A549 (cell line): ENCODE results near the gene DMRT2. TPM values are rescaled to one million over a fixed set of nuclear protein-coding genes. Genes with fewer than 3 reads are reported as not detected.

Experiments
- ATAC-seq, 2 experiments: fragments of 200-7000 bp in 1 of 2; fragments of >200 bp in 1 of 2; cut with Nextera tagmentation in 1 of 2; cut with Tn5 transposase in 1 of 2; 3 replicates each; pipeline versions ENCODE4 v1.8.0 to v1.9.1; 2018 to 2020; ENCODE audit warnings: mild to moderate bottlenecking in 1 of 2, moderate library complexity in 1 of 2
- CTCF ChIA-PET: fragments of 300-600 bp; sonication (Branson Sonifier 250); formaldehyde crosslinking; extraction: SDS; loops from one replicate; lab custom pipeline; 2021; ENCODE audit warnings: antibody characterized with exemption, inconsistent platforms; lab: Yijun Ruan, JAX
- POLR2A ChIA-PET: fragments of 350-600 bp; formaldehyde crosslinking; extraction: SDS; loops from one replicate; lab custom pipeline; 2021; ENCODE audit warnings: antibody characterized with exemption, inconsistent platforms; lab: Yijun Ruan, JAX
- DNase-seq, 2 experiments: peaks; one replicate each; pipeline versions ENCODE4 v3.0.0 to v3.0.0-alpha.2; 2011 to 2016; ENCODE audit warnings: low read depth in 1 of 2, low spot score in 1 of 2
- FAIRE-seq: peaks from 2 replicates; lab custom pipeline; 2011; peaks lifted over from hg19 to GRCh38; lab: Jason Lieb, UNC
- H3K27ac ChIP-seq, 2 experiments: fragments of >200 bp; sonication (Bioruptor Twin); formaldehyde crosslinking; 3 replicates each; pipeline ENCODE4 v1.5.1; 2016 to 2017
- H3K4me1 ChIP-seq: fragments of >200 bp; sonication (Bioruptor Twin); formaldehyde crosslinking; 3 replicates; pipeline ENCODE4 v1.6.1; 2016
- H3K4me2 ChIP-seq: fragments of >200 bp; sonication (Bioruptor Twin); formaldehyde crosslinking; 3 replicates; pipeline ENCODE4 v1.6.1; 2016
- H3K4me3 ChIP-seq: fragments of >200 bp; sonication (Bioruptor Twin); formaldehyde crosslinking; 3 replicates; pipeline ENCODE4 v1.5.1; 2016
- H3K9me3 ChIP-seq: fragments of >200 bp; sonication (Bioruptor Twin); formaldehyde crosslinking; 3 replicates; pipeline ENCODE4 v1.6.1; 2016
- ATOH8 ChIP-seq: fragments of 250-450 bp; sonication (Bioruptor Pico); IDR thresholded peaks from 2 replicates; pipeline ENCODE4 v1.5.0; 2020; ENCODE audit warnings: low read depth, mild to moderate bottlenecking, moderate library complexity
- BCL3 ChIP-seq: fragments of >200 bp; sonication (Bioruptor Twin); formaldehyde crosslinking; IDR thresholded peaks from 3 replicates; pipeline ENCODE4 v1.6.1; 2016
- BHLHE40 ChIP-seq: IDR thresholded peaks from 2 replicates; pipeline ENCODE4 v1.6.1; 2012; ENCODE audit warnings: low read depth, low read length, inconsistent platforms
- CBX2 ChIP-seq: fragments of 200-600 bp; sonication (generic); IDR thresholded peaks from 2 replicates; pipeline ENCODE4 v1.6.1; 2016; ENCODE audit warnings: low read depth, mild to moderate bottlenecking, borderline replicate concordance
- CBX8 ChIP-seq: fragments of 200-600 bp; sonication (generic); IDR thresholded peaks from 2 replicates; pipeline ENCODE4 v1.6.1; 2016
- CHD2 ChIP-seq: fragments of 150-350 bp; IDR thresholded peaks from 2 replicates; pipeline ENCODE4 v1.6.1; 2014; ENCODE audit warnings: low read length; ENCODE audit not compliant: partially characterized antibody
- CHD4 ChIP-seq: fragments of 200-600 bp; sonication (generic); IDR thresholded peaks from 2 replicates; pipeline ENCODE4 v1.6.1; 2016; ENCODE audit warnings: antibody characterized with exemption, mild to moderate bottlenecking, borderline replicate concordance
- EHMT2 ChIP-seq: fragments of 200-600 bp; sonication (generic); IDR thresholded peaks from 2 replicates; pipeline ENCODE4 v1.6.1; 2016; ENCODE audit warnings: antibody characterized with exemption, low read depth, mild to moderate bottlenecking, moderate library complexity
- ELK1 ChIP-seq: fragments of 150-350 bp; IDR thresholded peaks from 2 replicates; pipeline ENCODE4 v1.6.1; 2014; ENCODE audit warnings: low read depth, mild to moderate bottlenecking, low read length
- GATA3 ChIP-seq: IDR thresholded peaks from 2 replicates; pipeline ENCODE4 v1.6.1; 2012; ENCODE audit warnings: borderline replicate concordance
- HDAC2 ChIP-seq: fragments of 200-600 bp; sonication (generic); IDR thresholded peaks from 2 replicates; pipeline ENCODE4 v1.6.1; 2016
- HEYL ChIP-seq: fragments of 250-450 bp; sonication (Bioruptor Pico); IDR thresholded peaks from 2 replicates; pipeline ENCODE4 v1.8.0; 2021; ENCODE audit warnings: mild to moderate bottlenecking, moderate library complexity
- HMGXB4 ChIP-seq: fragments of 250-450 bp; sonication (Bioruptor Pico); IDR thresholded peaks from 2 replicates; pipeline ENCODE4 v1.5.0; 2021; ENCODE audit warnings: mild to moderate bottlenecking, moderate library complexity, borderline replicate concordance
- HOXA7 ChIP-seq: fragments of 250-450 bp; sonication (Bioruptor Pico); IDR thresholded peaks from 2 replicates; pipeline ENCODE4 v1.5.0; 2020; ENCODE audit warnings: mild to moderate bottlenecking, moderate library complexity
- HOXB5 ChIP-seq: fragments of 250-450 bp; sonication (Bioruptor Pico); IDR thresholded peaks from 2 replicates; pipeline ENCODE4 v1.5.0; 2020; ENCODE audit warnings: mild to moderate bottlenecking, moderate library complexity
- KDM1A ChIP-seq: fragments of 200-600 bp; sonication (generic); IDR thresholded peaks from 2 replicates; pipeline ENCODE4 v1.6.1; 2016; ENCODE audit warnings: low read depth, mild to moderate bottlenecking
- KDM5A ChIP-seq: fragments of 200-600 bp; sonication (generic); IDR thresholded peaks from 2 replicates; pipeline ENCODE4 v1.6.1; 2016; ENCODE audit warnings: antibody characterized with exemption, mild to moderate bottlenecking
- POLR2A ChIP-seq: IDR thresholded peaks from 2 replicates; pipeline ENCODE4 v1.6.1; 2012; ENCODE audit warnings: mild to moderate bottlenecking, low read length
- RAD21 ChIP-seq, 2 experiments: fragments of >200 bp in 1 of 2; sonication (Bioruptor Twin) in 1 of 2; formaldehyde crosslinking in 1 of 2; IDR thresholded peaks in 1 of 2; conservative IDR thresholded peaks in 1 of 2; 2 replicates in 1 of 2; 3 replicates in 1 of 2; pipeline ENCODE4 v1.6.1; 2012 to 2018; ENCODE audit warnings: inconsistent platforms in 1 of 2
- RFX5 ChIP-seq: fragments of 450-650 bp; IDR thresholded peaks from 2 replicates; pipeline ENCODE4 v1.7.1; 2014; ENCODE audit warnings: antibody characterized with exemption, mild to moderate bottlenecking, moderate library complexity
- SMC3 ChIP-seq: fragments of >200 bp; sonication (Bioruptor Twin); formaldehyde crosslinking; IDR thresholded peaks from 3 replicates; pipeline ENCODE4 v1.6.1; 2018; ENCODE audit warnings: inconsistent platforms
- TP53 ChIP-seq: fragments of 250-450 bp; sonication (Bioruptor Pico); IDR thresholded peaks from 2 replicates; pipeline ENCODE4 v1.5.0; 2021; ENCODE audit warnings: mild to moderate bottlenecking, moderate library complexity
- ZSCAN20 ChIP-seq: fragments of 250-450 bp; sonication (Bioruptor Pico); IDR thresholded peaks from 2 replicates; pipeline ENCODE4 v1.8.0; 2022; ENCODE audit warnings: mild to moderate bottlenecking, moderate library complexity
- WGBS: methylation state at CpG from one replicate; pipeline ENCODE4 v1.1.6; 2017; ENCODE audit errors: missing lambda C conversion rate; 5-methylcytosine and 5-hydroxymethylcytosine counted together
- polyA plus RNA-seq, 4 experiments: library from polyadenylated mRNA; depleted of rRNA in 3 of 4; stranded (reverse); fragments of >200 nt; fragmentation: RNase III in 1 of 4; extraction: RNeasy Plus Mini Kit Qiagen cat#74134 plus additional on column Dnase treatment in 1 of 4; gene quantifications; 2 replicates in 3 of 4; 3 replicates in 1 of 4; pipeline ENCODE4 v1.2.3, GENCODE V29; 2011 to 2017
- TF ChIP-seq, protein P1 (sequence below): fragments of 200-600 bp; sonication (generic); IDR thresholded peaks from 2 replicates; pipeline ENCODE4 v1.6.1; 2016; ENCODE audit warnings: antibody characterized with exemption, mild to moderate bottlenecking, moderate library complexity
- TF ChIP-seq, protein P2 (sequence below): IDR thresholded peaks from 2 replicates; pipeline ENCODE4 v1.6.1; 2012; ENCODE audit warnings: low read depth, borderline replicate concordance
- TF ChIP-seq, protein P3 (sequence below): IDR thresholded peaks from 2 replicates; pipeline ENCODE4 v1.6.1; 2012

The DMRT2 gene
- polyA plus RNA-seq, 2 of the 4 experiments (the other 2 are of a cell fraction) = 0.06 TPM; not detected in 1

DNA sequence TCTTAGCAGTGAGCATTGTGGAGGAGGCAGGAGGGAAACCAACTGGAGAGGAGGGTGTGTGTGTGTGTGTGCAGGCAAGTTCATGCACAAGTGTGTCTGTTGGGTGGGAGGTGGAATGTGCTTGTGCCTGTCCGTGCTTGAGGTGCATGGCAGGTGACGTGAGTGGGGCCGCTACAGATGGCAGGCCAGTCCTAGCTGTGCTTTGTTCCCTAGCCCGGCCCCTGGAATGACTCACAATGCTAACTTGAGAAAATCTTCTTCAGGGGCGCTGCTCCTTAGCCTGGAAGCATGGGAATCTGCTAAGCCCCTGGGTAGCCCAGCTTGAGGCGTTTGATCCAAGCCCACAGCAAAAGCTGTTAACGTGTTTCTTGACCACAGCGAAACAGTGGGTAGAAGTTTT is 25.0 kb upstream of the DMRT2 start:
- CTCF ChIA-PET = no interaction called here
- POLR2A ChIA-PET = no interaction called here
- DNase-seq (no peak), ATAC-seq (no peak), FAIRE-seq (no peak)
- 20% methylated on average over 7 of the region's 8 CpGs for WGBS
- H3K4me3 ChIP-seq = no peak overlapping the region
- no peaks in the 10 kb centered on the region for H3K4me1 ChIP-seq
- H3K27ac ChIP-seq = no peak overlapping the region
- peaks cover 13% of the 10 kb centered on the region; the same call in 2 of the 3 replicates for H3K9me3 ChIP-seq
- TF ChIP-seq CHD4 (no peak), BCL3 (no peak), ZSCAN20 (CRISPR knock-in tag) (no peak), EHMT2 (no peak)
- H3K4me2 ChIP-seq = no peak overlapping the region

- ChIA-PET CTCF (interaction anchor here (0.5 to 0.6 kb wide), 2 partner anchors 720 to 1037 kb away, joined by 3 read pairs; no protein-coding TSS in a partner anchor), POLR2A (no interaction called here)
- TF ChIP-seq TP53 (CRISPR knock-in tag) (no peak), CBX2 (no peak), HMGXB4 (no peak), KDM1A (no peak), POLR2A (no peak), RAD21 (conservative IDR thresholded peaks at IDR 0.05 in 1 of 2, IDR thresholded peaks at IDR 0.05 in 1 of 2) (no peak), GATA3 (no peak), RFX5 (no peak), ELK1 (no peak), CHD2 (no peak)
- FAIRE-seq (no peak), DNase-seq (no peak), ATAC-seq (no peak)
- H3K27ac ChIP-seq = no peak overlapping the region
- H3K4me2 ChIP-seq = no peak overlapping the region
- H3K4me1 ChIP-seq = no peaks in the 10 kb centered on the region
- H3K4me3 ChIP-seq = no peak overlapping the region
- peaks cover 13% of the 10 kb centered on the region; the same call in 2 of the 3 replicates for H3K9me3 ChIP-seq
These were observed 23.9 kb upstream of the DMRT2 start for GRCh38 chr9:1026219-1026618.

GRCh38 chr9:1028501-1029190 is 21.5 kb upstream of the DMRT2 start:
- Histone ChIP-seq H3K4me1 (no peaks in the 10 kb centered on the region), H3K4me3 (no peak overlapping the region), H3K27ac (no peak overlapping the region), H3K4me2 (no peak overlapping the region), H3K9me3 (peaks cover under 1% of the 10 kb centered on the region; the same call in 1 of the 3 replicates)
- WGBS = 33% methylated on average over 8 of the region's 8 CpGs
- TF ChIP-seq HOXA7 (CRISPR knock-in tag) (no peak), HOXB5 (CRISPR knock-in tag) (no peak), SMC3 (no peak), CBX8 (no peak), KDM1A (no peak), ATOH8 (CRISPR knock-in tag) (no peak), KDM5A (no peak), HDAC2 (no peak), BHLHE40 (no peak), HEYL (CRISPR knock-in tag) (no peak)
- TF ChIP-seq, protein P1, sequence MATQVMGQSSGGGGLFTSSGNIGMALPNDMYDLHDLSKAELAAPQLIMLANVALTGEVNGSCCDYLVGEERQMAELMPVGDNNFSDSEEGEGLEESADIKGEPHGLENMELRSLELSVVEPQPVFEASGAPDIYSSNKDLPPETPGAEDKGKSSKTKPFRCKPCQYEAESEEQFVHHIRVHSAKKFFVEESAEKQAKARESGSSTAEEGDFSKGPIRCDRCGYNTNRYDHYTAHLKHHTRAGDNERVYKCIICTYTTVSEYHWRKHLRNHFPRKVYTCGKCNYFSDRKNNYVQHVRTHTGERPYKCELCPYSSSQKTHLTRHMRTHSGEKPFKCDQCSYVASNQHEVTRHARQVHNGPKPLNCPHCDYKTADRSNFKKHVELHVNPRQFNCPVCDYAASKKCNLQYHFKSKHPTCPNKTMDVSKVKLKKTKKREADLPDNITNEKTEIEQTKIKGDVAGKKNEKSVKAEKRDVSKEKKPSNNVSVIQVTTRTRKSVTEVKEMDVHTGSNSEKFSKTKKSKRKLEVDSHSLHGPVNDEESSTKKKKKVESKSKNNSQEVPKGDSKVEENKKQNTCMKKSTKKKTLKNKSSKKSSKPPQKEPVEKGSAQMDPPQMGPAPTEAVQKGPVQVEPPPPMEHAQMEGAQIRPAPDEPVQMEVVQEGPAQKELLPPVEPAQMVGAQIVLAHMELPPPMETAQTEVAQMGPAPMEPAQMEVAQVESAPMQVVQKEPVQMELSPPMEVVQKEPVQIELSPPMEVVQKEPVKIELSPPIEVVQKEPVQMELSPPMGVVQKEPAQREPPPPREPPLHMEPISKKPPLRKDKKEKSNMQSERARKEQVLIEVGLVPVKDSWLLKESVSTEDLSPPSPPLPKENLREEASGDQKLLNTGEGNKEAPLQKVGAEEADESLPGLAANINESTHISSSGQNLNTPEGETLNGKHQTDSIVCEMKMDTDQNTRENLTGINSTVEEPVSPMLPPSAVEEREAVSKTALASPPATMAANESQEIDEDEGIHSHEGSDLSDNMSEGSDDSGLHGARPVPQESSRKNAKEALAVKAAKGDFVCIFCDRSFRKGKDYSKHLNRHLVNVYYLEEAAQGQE = no peak
- TF ChIP-seq, protein P2, sequence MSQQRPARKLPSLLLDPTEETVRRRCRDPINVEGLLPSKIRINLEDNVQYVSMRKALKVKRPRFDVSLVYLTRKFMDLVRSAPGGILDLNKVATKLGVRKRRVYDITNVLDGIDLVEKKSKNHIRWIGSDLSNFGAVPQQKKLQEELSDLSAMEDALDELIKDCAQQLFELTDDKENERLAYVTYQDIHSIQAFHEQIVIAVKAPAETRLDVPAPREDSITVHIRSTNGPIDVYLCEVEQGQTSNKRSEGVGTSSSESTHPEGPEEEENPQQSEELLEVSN = no peak
- TF ChIP-seq, protein P3, sequence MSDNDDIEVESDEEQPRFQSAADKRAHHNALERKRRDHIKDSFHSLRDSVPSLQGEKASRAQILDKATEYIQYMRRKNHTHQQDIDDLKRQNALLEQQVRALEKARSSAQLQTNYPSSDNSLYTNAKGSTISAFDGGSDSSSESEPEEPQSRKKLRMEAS = no peak
- no peak for DNase-seq
- ChIA-PET CTCF (no interaction called here), POLR2A (no interaction called here)
- ATAC-seq = no peak
- no peak for FAIRE-seq
